Kidney glomerular epithelial cell (primary cell): Measurements from ENCODE around the gene VSX2.

Experiments
- DNase-seq: peaks from one replicate; lab custom pipeline; 2025; lab: John Stamatoyannopoulos, UW

Gene VSX2

GRCh38 chr14:74238974-74239847 lies at the start of gene VSX2:
Gene VSX2, plus strand, starts transcription at chr14:74239449. Its CDS starts 113 bp downstream, at chr14:74239562.
- DNase-seq, result no peak

- no peak for DNase-seq
Observed at GRCh38 chr14:74190927-74191575, 48.2 kb upstream of the VSX2 start.

- no peak for DNase-seq
Observed at GRCh38 chr14:74194506-74195274, 44.6 kb upstream of the VSX2 start.

GRCh38 chr14:74195623-74196022 lies 43.6 kb upstream of the VSX2 start:
- DNase-seq, result no peak

GRCh38 chr14:74198441-74199234 lies 40.6 kb upstream of the VSX2 start:
- DNase-seq, result no peak

- DNase-seq, result no peak
Observed at GRCh38 chr14:74202113-74202512, 37.1 kb upstream of the VSX2 start.

GRCh38 chr14:74203639-74204038 lies 35.6 kb upstream of the VSX2 start:
- DNase-seq, result no peak

GRCh38 chr14:74204491-74204890 lies 34.8 kb upstream of the VSX2 start:
- DNase-seq, result no peak

- DNase-seq, result no peak
Observed at GRCh38 chr14:74205882-74206281, 33.4 kb upstream of the VSX2 start.

- no peak for DNase-seq
Observed at GRCh38 chr14:74207943-74208342, 31.3 kb upstream of the VSX2 start.

GRCh38 chr14:74208642-74209041 lies 30.6 kb upstream of the VSX2 start:
- no peak for DNase-seq

GRCh38 chr14:74211945-74212580 lies 27.2 kb upstream of the VSX2 start:
- DNase-seq, result no peak

- DNase-seq, result no peak
Observed at GRCh38 chr14:74213907-74214803, 25.1 kb upstream of the VSX2 start.

- no peak for DNase-seq
Observed at GRCh38 chr14:74216671-74217070, 22.6 kb upstream of the VSX2 start.

GRCh38 chr14:74217672-74218448 lies 21.4 kb upstream of the VSX2 start:
- no peak for DNase-seq

- DNase-seq, result no peak
Observed at GRCh38 chr14:74218462-74218861, 20.8 kb upstream of the VSX2 start.

GRCh38 chr14:74219277-74220205 lies 19.7 kb upstream of the VSX2 start:
- no peak for DNase-seq

GRCh38 chr14:74220991-74221390 lies 18.3 kb upstream of the VSX2 start:
- no peak for DNase-seq
